Liver (tissue), 3 donors: ENCODE results near the gene BUD13.

ENCODE experiments used
- FOXA2 ChIP-seq: IDR thresholded peaks from 2 replicates; pipeline ENCODE4 v1.6.1; 2016; ENCODE audit warnings: antibody characterized with exemption
- RXRA ChIP-seq, 2 donors: IDR thresholded peaks; 2 replicates each; pipeline ENCODE4 v1.6.1; 2017 to 2018; ENCODE audit warnings: antibody characterized with exemption in 2 of 2, mild to moderate bottlenecking in 1 of 2
- TF ChIP-seq, protein P1 (sequence below): IDR thresholded peaks from 2 replicates; pipeline ENCODE4 v1.6.1; 2016; ENCODE audit warnings: antibody characterized with exemption, mild to moderate bottlenecking
- TF ChIP-seq, protein P2 (sequence below): fragments of 150-350 bp; IDR thresholded peaks from 2 replicates; pipeline ENCODE4 v1.5.1; 2017; ENCODE audit warnings: improper control_type of control experiment, low read depth, low read length; ENCODE audit not compliant: missing input control
- donor health status: healthy.
- donor health status: healthy.

DNA sequence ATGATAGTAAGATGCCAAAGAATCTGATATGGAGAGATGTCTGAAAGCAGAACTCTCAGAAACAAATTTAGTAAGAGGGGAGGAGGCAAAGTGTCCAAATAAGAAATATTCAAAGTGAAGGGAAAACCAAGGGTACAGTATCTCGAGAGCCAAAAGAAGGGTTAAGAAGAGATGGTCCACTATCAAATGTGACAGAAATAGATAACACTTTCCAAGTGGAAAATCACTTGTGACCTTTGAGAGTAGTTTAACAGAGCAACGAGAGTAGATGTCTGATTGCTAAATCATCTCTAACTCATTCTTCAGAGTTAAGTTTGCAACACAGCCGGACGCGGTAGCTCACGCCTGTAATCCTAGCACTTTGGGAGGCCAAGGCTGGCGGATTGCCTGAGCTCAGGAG, 4.3 kb upstream of the BUD13 start:
- TF ChIP-seq, protein P1, sequence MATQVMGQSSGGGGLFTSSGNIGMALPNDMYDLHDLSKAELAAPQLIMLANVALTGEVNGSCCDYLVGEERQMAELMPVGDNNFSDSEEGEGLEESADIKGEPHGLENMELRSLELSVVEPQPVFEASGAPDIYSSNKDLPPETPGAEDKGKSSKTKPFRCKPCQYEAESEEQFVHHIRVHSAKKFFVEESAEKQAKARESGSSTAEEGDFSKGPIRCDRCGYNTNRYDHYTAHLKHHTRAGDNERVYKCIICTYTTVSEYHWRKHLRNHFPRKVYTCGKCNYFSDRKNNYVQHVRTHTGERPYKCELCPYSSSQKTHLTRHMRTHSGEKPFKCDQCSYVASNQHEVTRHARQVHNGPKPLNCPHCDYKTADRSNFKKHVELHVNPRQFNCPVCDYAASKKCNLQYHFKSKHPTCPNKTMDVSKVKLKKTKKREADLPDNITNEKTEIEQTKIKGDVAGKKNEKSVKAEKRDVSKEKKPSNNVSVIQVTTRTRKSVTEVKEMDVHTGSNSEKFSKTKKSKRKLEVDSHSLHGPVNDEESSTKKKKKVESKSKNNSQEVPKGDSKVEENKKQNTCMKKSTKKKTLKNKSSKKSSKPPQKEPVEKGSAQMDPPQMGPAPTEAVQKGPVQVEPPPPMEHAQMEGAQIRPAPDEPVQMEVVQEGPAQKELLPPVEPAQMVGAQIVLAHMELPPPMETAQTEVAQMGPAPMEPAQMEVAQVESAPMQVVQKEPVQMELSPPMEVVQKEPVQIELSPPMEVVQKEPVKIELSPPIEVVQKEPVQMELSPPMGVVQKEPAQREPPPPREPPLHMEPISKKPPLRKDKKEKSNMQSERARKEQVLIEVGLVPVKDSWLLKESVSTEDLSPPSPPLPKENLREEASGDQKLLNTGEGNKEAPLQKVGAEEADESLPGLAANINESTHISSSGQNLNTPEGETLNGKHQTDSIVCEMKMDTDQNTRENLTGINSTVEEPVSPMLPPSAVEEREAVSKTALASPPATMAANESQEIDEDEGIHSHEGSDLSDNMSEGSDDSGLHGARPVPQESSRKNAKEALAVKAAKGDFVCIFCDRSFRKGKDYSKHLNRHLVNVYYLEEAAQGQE: no peak
- TF ChIP-seq, protein P2, sequence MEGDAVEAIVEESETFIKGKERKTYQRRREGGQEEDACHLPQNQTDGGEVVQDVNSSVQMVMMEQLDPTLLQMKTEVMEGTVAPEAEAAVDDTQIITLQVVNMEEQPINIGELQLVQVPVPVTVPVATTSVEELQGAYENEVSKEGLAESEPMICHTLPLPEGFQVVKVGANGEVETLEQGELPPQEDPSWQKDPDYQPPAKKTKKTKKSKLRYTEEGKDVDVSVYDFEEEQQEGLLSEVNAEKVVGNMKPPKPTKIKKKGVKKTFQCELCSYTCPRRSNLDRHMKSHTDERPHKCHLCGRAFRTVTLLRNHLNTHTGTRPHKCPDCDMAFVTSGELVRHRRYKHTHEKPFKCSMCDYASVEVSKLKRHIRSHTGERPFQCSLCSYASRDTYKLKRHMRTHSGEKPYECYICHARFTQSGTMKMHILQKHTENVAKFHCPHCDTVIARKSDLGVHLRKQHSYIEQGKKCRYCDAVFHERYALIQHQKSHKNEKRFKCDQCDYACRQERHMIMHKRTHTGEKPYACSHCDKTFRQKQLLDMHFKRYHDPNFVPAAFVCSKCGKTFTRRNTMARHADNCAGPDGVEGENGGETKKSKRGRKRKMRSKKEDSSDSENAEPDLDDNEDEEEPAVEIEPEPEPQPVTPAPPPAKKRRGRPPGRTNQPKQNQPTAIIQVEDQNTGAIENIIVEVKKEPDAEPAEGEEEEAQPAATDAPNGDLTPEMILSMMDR: no peak
- TF ChIP-seq FOXA2 (no peak), RXRA (IDR thresholded peaks at IDR 0.05) (peak; percentile 25 to 66)
